A673 (cell line): ENCODE data around the gene ABCA2. TPM values are rescaled to one million over a fixed set of nuclear protein-coding genes. Genes with fewer than 3 reads are reported as not detected.

ENCODE experiments used
- BruUV-seq: library from RNA; stranded (reverse); fragments of 400-500 nt; replicated peaks from 2 replicates; lab custom pipeline; 2021; lab: Mats Ljungman, UMichigan
- CTCF ChIA-PET: fragments of 300-600 bp; sonication (Branson Sonifier 250); formaldehyde crosslinking; loops from one replicate; lab custom pipeline; 2022; ENCODE audit warnings: antibody characterized with exemption; lab: Charles Lee
- POLR2A ChIA-PET: fragments of 300-600 bp; sonication (Branson Sonifier 250); formaldehyde crosslinking; loops from one replicate; lab custom pipeline; 2022; ENCODE audit warnings: antibody characterized with exemption; ENCODE audit not compliant: low non-redundant PET; lab: Charles Lee
- DNase-seq: peaks from one replicate; pipeline ENCODE4 v3.0.0-alpha.2; 2015; ENCODE audit warnings: low spot score
- H3K27ac ChIP-seq: fragments of 200-600 bp; sonication (generic); 2 replicates; pipeline ENCODE4 v1.5.1; 2016; ENCODE audit warnings: mixed run types, low read depth, mild to moderate bottlenecking, mixed read lengths, antibody characterized with exemption, low read length; ENCODE audit not compliant: poor library complexity, severe bottlenecking
- H3K27me3 ChIP-seq: fragments of 200-600 bp; sonication (generic); replicated peaks from 2 replicates; pipeline ENCODE4 v1.6.1; 2017; ENCODE audit warnings: mixed run types, low read depth, mild to moderate bottlenecking, mixed read lengths, antibody characterized with exemption, low read length; ENCODE audit not compliant: insufficient read depth, poor library complexity
- H3K36me3 ChIP-seq: fragments of 200-600 bp; sonication (generic); 2 replicates; pipeline ENCODE4 v1.6.1; 2016; ENCODE audit warnings: mixed run types, mild to moderate bottlenecking, mixed read lengths, antibody characterized with exemption, low read length; ENCODE audit not compliant: insufficient read depth, poor library complexity, severe bottlenecking
- H3K4me1 ChIP-seq: fragments of 200-600 bp; sonication (generic); 2 replicates; pipeline ENCODE4 v1.6.1; 2017; ENCODE audit warnings: mixed run types, mild to moderate bottlenecking, mixed read lengths, antibody characterized with exemption, low read length; ENCODE audit not compliant: insufficient read depth, poor library complexity, severe bottlenecking
- H3K4me3 ChIP-seq: fragments of 200-600 bp; sonication (generic); 2 replicates; pipeline ENCODE4 v1.5.1; 2016; ENCODE audit warnings: low read depth, mixed run types, mild to moderate bottlenecking, mixed read lengths, low read length; ENCODE audit not compliant: poor library complexity, severe bottlenecking
- H3K9me3 ChIP-seq: fragments of 200-600 bp; sonication (generic); 2 replicates; pipeline ENCODE4 v1.6.1; 2016; ENCODE audit warnings: mixed run types, low read depth, mild to moderate bottlenecking, mixed read lengths, antibody characterized with exemption, low read length; ENCODE audit not compliant: poor library complexity, severe bottlenecking
- CTCF ChIP-seq: fragments of 300-800, 200-600 bp; sonication (generic); conservative IDR thresholded peaks from 2 replicates; pipeline ENCODE4 v1.5.1; 2017; ENCODE audit warnings: low read depth, mild to moderate bottlenecking, antibody characterized with exemption, low read length, moderate library complexity, mixed read lengths
- EZH2 ChIP-seq: fragments of 200-600 bp; sonication (generic); IDR thresholded peaks from 2 replicates; pipeline ENCODE4 v1.6.1; 2017; ENCODE audit warnings: borderline replicate concordance, low read depth, mild to moderate bottlenecking, mixed read lengths, antibody characterized with exemption, low read length; ENCODE audit not compliant: poor library complexity, severe bottlenecking
- intact Hi-C: fragments of 100-400 bp; cut with micrococcal nuclease; formaldehyde crosslinking; loops from one replicate; pipeline ENCODE4 v1.10.0; 2022; ENCODE audit not compliant: unreplicated experiment
- total RNA-seq: library from RNA; stranded (reverse); gene quantifications from 2 replicates; pipeline ENCODE4 v1.2.3, GENCODE V29; 2021

ABCA2 gene
- total RNA-seq, 1 experiment from 2014 or later = 27.8 TPM

DNA sequence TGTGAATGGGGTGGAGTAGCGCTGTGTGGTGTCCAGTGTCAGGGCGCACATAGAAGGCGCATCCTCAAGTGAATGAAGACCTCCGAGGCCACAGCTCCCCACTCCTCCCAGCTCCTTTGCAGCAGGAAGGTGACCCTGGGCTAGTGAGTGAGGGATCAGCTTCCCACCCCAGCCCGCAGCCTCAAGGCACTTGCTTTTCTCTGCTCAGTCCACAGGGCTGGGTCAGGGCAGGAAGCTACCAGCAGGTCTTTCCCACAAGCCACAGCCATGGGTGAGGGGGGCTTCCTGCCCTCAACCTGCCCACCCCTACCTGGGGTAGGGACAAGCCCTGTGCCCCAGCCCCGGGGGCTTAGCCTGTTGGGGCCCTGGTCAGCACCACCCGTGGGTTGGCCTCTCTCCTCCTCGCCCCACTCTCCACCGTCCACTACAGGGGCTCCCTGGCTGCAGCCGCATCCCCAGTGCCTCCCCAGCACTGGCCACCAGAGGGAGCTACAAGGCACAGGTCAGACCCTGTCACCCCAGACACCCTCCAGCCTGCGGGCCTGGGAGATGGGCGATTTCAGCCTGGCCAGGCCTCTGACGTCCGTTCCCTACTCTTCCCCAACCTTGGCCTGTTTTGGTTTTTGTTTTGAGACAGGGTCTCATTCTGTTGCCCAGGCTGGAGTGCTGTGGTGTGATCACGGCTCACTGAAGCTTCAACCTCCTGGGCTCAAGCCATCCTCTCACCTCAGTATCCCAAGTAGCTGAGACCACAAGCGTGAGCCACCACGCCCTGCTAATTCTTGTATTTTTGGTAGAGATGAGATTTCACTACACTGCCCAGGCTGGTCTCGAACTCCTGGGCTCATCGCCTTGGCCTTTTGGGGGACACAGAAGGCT, 1.3 kb upstream of the ABCA2 start:
- H3K4me3 ChIP-seq = peak overlapping the region; percentile 61
- CTCF ChIA-PET = interaction anchor here (0.5 to 1.6 kb wide), 15 partner anchors 18 to 251 kb away, joined by 3 to 9 read pairs (median 4); partner anchors contain the start of genes PAXX, SAPCD2, TMEM141 and TRAF2
- POLR2A ChIA-PET = interaction anchor here (0.5 kb wide), 1 partner anchor 207 kb away, joined by 3 read pairs; no protein-coding TSS in a partner anchor
- peaks cover 10% of the 10 kb centered on the region for H3K4me1 ChIP-seq
- intact Hi-C loops = no loop called here
- no TSS peak for BruUV-seq
- no peak overlapping the region for H3K27ac ChIP-seq
- no peaks in the 10 kb centered on the region for H3K9me3 ChIP-seq
- H3K36me3 ChIP-seq = no peaks in the 10 kb centered on the region
- TF ChIP-seq EZH2 = no peak
- peak; percentile 95 for TF ChIP-seq CTCF
- no peaks in the 10 kb centered on the region for H3K27me3 ChIP-seq
- peak; percentile 56 for DNase-seq

GRCh38 chr9:137028263-137029057, 423 bp upstream of the ABCA2 start:
- POLR2A ChIA-PET = no interaction called here
- Histone ChIP-seq H3K9me3 (no peaks in the 10 kb centered on the region), H3K4me1 (peaks cover 10% of the 10 kb centered on the region), H3K27ac (peak overlapping the region; percentile 64), H3K4me3 (peak overlapping the region; percentile 61), H3K27me3 (no peaks in the 10 kb centered on the region), H3K36me3 (no peaks in the 10 kb centered on the region)
- intact Hi-C loops = no loop called here
- no TSS peak for BruUV-seq
- TF ChIP-seq EZH2 = no peak
- TF ChIP-seq CTCF = 0 out of 2 replicates have a peak, but pooled peaks have one; percentile 37
- CTCF ChIA-PET = interaction anchor here (0.5 to 1.5 kb wide), 8 partner anchors 18 to 250 kb away, joined by 3 to 9 read pairs (median 5); partner anchors contain the start of gene PAXX
- peak; percentile 81 for DNase-seq

DNA sequence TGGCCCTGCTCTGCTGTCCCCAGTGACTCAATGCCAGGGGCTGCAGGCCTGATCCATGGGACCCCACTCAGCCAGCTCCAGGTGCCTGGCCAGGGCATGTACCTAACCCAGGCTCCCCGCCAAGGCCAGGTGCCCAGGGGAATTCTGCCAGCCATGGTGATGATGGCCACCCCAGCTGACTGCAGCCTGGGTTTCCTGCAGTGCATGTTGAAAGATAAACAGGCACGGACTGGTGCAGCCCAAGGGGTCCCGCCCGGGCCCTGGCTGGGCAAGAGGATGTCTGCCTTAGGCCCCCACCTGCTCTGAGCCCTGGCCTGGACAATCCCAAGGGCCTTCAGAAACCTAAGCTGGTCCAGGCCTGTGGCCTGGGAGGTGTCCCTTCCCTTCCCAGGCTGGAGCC, 1.2 kb downstream of the ABCA2 start:
- ChIA-PET CTCF (no interaction called here), POLR2A (no interaction called here)
- Histone ChIP-seq H3K9me3 (no peaks in the 10 kb centered on the region), H3K4me3 (peak overlapping the region; percentile 51), H3K4me1 (peaks cover 10% of the 10 kb centered on the region), H3K27me3 (no peaks in the 10 kb centered on the region), H3K27ac (no peak overlapping the region), H3K36me3 (no peaks in the 10 kb centered on the region)
- no peak for TF ChIP-seq EZH2
- TF ChIP-seq CTCF = no peak
- intact Hi-C loops = no loop called here
- BruUV-seq = no TSS peak
- DNase-seq = no peak
